Measurements from ENCODE around the gene TCHH. TPM values are rescaled to one million over a fixed set of nuclear protein-coding genes. Genes with fewer than 3 reads are reported as not detected.

TCHH gene
- total and polyA plus RNA-seq, 2 of the 13 experiments (the other 11 are each of a cell fraction or from before 2014, with no cell fraction given), result not detected

GRCh38 chr1:152162792-152163463 lies 47.7 kb upstream of the TCHH start:
- ATAC-seq, result no peak
- WGBS (ENCODE audit: low lambda C conversion rate), result 0% methylated on average over 1 of the region's 1 CpG
- H3K9ac ChIP-seq (ENCODE audit: insufficient read depth, low read depth, low read length), result no peak overlapping the region
- BruUV-seq (replicated peaks), result no TSS peak
- no peaks in the 10 kb centered on the region for H3K9me3 ChIP-seq (ENCODE audit: low read length)
- no peaks in the 10 kb centered on the region for H3K79me2 ChIP-seq (ENCODE audit: insufficient read depth, low read length)
- no peaks in the 10 kb centered on the region for H3K27me3 ChIP-seq (ENCODE audit: control insufficient read depth in 1 of 2, insufficient read depth in 2 of 2, low read length in 2 of 2)
- TF ChIP-seq ZNF44 (CRISPR knock-in tag; IDR thresholded peaks at IDR 0.05) (no peak), ZNF563 (CRISPR knock-in tag; IDR thresholded peaks at IDR 0.05) (no peak), ZNF253 (CRISPR knock-in tag; IDR thresholded peaks at IDR 0.05; ENCODE audit: borderline replicate concordance) (no peak), KLF16 (CRISPR knock-in tag; IDR thresholded peaks at IDR 0.05) (no peak), HNRNPL (IDR thresholded peaks at IDR 0.05; ENCODE audit: low read depth, low read length) (no peak), TCF12 (IDR thresholded peaks at IDR 0.05) (no peak), TCF12 (CRISPR knock-in tag; IDR thresholded peaks at IDR 0.05) (no peak)
- TF ChIP-seq, protein P1, sequence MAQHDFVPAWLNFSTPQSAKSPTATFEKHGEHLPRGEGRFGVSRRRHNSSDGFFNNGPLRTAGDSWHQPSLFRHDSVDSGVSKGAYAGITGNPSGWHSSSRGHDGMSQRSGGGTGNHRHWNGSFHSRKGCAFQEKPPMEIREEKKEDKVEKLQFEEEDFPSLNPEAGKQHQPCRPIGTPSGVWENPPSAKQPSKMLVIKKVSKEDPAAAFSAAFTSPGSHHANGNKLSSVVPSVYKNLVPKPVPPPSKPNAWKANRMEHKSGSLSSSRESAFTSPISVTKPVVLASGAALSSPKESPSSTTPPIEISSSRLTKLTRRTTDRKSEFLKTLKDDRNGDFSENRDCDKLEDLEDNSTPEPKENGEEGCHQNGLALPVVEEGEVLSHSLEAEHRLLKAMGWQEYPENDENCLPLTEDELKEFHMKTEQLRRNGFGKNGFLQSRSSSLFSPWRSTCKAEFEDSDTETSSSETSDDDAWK (CRISPR knock-in tag; IDR thresholded peaks at IDR 0.05), result no peak
- DNase-seq (ENCODE audit: low spot score), result peak; percentile 28
- FAIRE-seq, result no peak
- no peak overlapping the region for H3K27ac ChIP-seq (ENCODE audit: extremely low read length, insufficient read depth, low read length)
- H3K4me3 ChIP-seq (replicated peaks in 1 of 3; ENCODE audit: insufficient read depth in 1 of 3, low read depth in 2 of 3, low read length in 3 of 3), result no peak overlapping the region
- ChIA-PET CTCF (ENCODE audit: low intra/inter-chr PET ratio, low total read pairs) (no interaction called here), POLR2A (no interaction called here)
- H3K4me1 ChIP-seq (ENCODE audit: insufficient read depth, low read length), result peaks cover 10% of the 10 kb centered on the region
- no peak overlapping the region for H2AFZ ChIP-seq (ENCODE audit: low read length)
- H3K4me2 ChIP-seq (ENCODE audit: low read depth, low read length), result no peak overlapping the region
- intact Hi-C loops (cut with micrococcal nuclease; ENCODE audit: unreplicated experiment) (no loop called here), in situ Hi-C loops (cut with HindIII; ENCODE audit: extremely low pct_ligation_motif_present, low pct_unique_long_range_greater_than_20kb) (no loop called here)
- H4K20me1 ChIP-seq (ENCODE audit: insufficient read depth, low read length), result no peaks in the 10 kb centered on the region
- no peaks in the 10 kb centered on the region for H3K36me3 ChIP-seq (replicated peaks in 1 of 2; ENCODE audit: control insufficient read depth in 1 of 2, insufficient read depth in 2 of 2, low read length in 2 of 2)
